Neural cell (in vitro differentiated cells): ENCODE data around the gene AGL. TPM values are rescaled to one million over a fixed set of nuclear protein-coding genes. Genes with fewer than 3 reads are reported as not detected.

Source experiments
- H2AFZ ChIP-seq: fragments of 200-600, 300-800 bp; sonication (generic), shearing (Covaris generic); 2 replicates; pipeline ENCODE4 v1.6.0; 2014; ENCODE audit warnings: low read depth, mild to moderate bottlenecking, antibody characterized with exemption, low read length, moderate library complexity
- H3F3A ChIP-seq: fragments of 200-600 bp; shearing (Covaris generic); 2 replicates; pipeline ENCODE4 v1.6.1; 2016; ENCODE audit warnings: mild to moderate bottlenecking, moderate library complexity, mixed read lengths, antibody characterized with exemption, low read length; ENCODE audit not compliant: insufficient read depth, poor library complexity, severe bottlenecking
- H3K27ac ChIP-seq: fragments of 200-600, 300-800 bp; sonication (generic), shearing (Covaris generic); 2 replicates; pipeline ENCODE4 v1.5.1; 2014; ENCODE audit warnings: mild to moderate bottlenecking, low read length, moderate library complexity
- H3K27me3 ChIP-seq: fragments of 300-800, 200-600 bp; sonication (generic), shearing (Covaris generic); 2 replicates; pipeline ENCODE4 v1.6.0; 2014; ENCODE audit warnings: mild to moderate bottlenecking, low read depth, low read length, moderate library complexity; ENCODE audit not compliant: insufficient read depth
- H3K36me3 ChIP-seq: fragments of 300-800, 200-600 bp; sonication (generic), shearing (Covaris generic); 2 replicates; pipeline ENCODE4 v1.5.1; 2014; ENCODE audit warnings: mild to moderate bottlenecking, antibody characterized with exemption, low read length, moderate library complexity; ENCODE audit not compliant: insufficient read depth
- H3K4me2 ChIP-seq: fragments of 300-800, 200-600 bp; sonication (generic), shearing (Covaris generic); 2 replicates; pipeline ENCODE4 v1.6.0; 2014; ENCODE audit warnings: mild to moderate bottlenecking, low read length
- H3K4me3 ChIP-seq: fragments of 300-800, 200-600 bp; sonication (generic), shearing (Covaris generic); 2 replicates; pipeline ENCODE4 v1.5.1; 2014; ENCODE audit warnings: mild to moderate bottlenecking, low read length, moderate library complexity
- H3K79me2 ChIP-seq: fragments of 200-600 bp; shearing (Covaris generic); replicated peaks from 2 replicates; pipeline ENCODE4 v1.6.0; 2014; ENCODE audit warnings: mild to moderate bottlenecking, low read length, moderate library complexity; ENCODE audit not compliant: insufficient read depth
- H3K9ac ChIP-seq: fragments of 300-800, 200-600 bp; sonication (generic), shearing (Covaris generic); 2 replicates; pipeline ENCODE4 v1.6.1; 2016; ENCODE audit warnings: mild to moderate bottlenecking, low read length, mixed read lengths
- H3K9me2 ChIP-seq: fragments of 200-600 bp; shearing (Covaris generic); 2 replicates; pipeline ENCODE4 v1.6.1; 2016; ENCODE audit warnings: mild to moderate bottlenecking, low read length, mixed read lengths; ENCODE audit not compliant: insufficient read depth
- H3K9me3 ChIP-seq: fragments of 200-600, 300-800 bp; sonication (generic), shearing (Covaris generic); 2 replicates; pipeline ENCODE4 v1.6.1; 2016; ENCODE audit warnings: mild to moderate bottlenecking, mixed run types, low read length, moderate library complexity, mixed read lengths
- H4K20me1 ChIP-seq: fragments of 200-600 bp; shearing (Covaris generic); 2 replicates; pipeline ENCODE4 v1.6.1; 2016; ENCODE audit warnings: mild to moderate bottlenecking, mixed run types; ENCODE audit not compliant: insufficient read depth
- EP300 ChIP-seq: fragments of 450-650 bp; conservative IDR thresholded peaks from 2 replicates; pipeline ENCODE4 v1.6.1; 2014; ENCODE audit warnings: antibody characterized with exemption, mild to moderate bottlenecking, moderate library complexity; ENCODE audit not compliant: poor library complexity, severe bottlenecking
- EZH2 ChIP-seq: fragments of 200-600, 300-800 bp; shearing (Covaris generic), sonication (generic); IDR thresholded peaks from 2 replicates; pipeline ENCODE4 v1.6.1; 2014; ENCODE audit warnings: antibody characterized with exemption, low read length, borderline replicate concordance, mild to moderate bottlenecking; ENCODE audit not compliant: insufficient read depth, poor library complexity, severe bottlenecking
- MXI1 ChIP-seq: fragments of 450-650 bp; conservative IDR thresholded peaks from 2 replicates; pipeline ENCODE4 v1.6.1; 2014; ENCODE audit warnings: antibody characterized with exemption, mild to moderate bottlenecking; ENCODE audit not compliant: poor library complexity, severe bottlenecking
- POLR2AphosphoS5 ChIP-seq: IDR thresholded peaks from 2 replicates; pipeline ENCODE4 v1.6.1; 2012
- RAD21 ChIP-seq: fragments of 450-650 bp; conservative IDR thresholded peaks from 2 replicates; pipeline ENCODE4 v1.6.1; 2014; ENCODE audit warnings: antibody characterized with exemption, mild to moderate bottlenecking, moderate library complexity
- SMC3 ChIP-seq: fragments of 450-650 bp; conservative IDR thresholded peaks from 2 replicates; pipeline ENCODE4 v1.6.1; 2014; ENCODE audit warnings: antibody characterized with exemption, mild to moderate bottlenecking, moderate library complexity; ENCODE audit not compliant: poor library complexity
- TAF1 ChIP-seq: IDR thresholded peaks from 2 replicates; pipeline ENCODE4 v1.6.1; 2012; ENCODE audit warnings: low read depth
- polyA plus RNA-seq: library from polyadenylated mRNA; depleted of rRNA; stranded (reverse); fragments of >200 nt; gene quantifications from 2 replicates; pipeline ENCODE4 v1.2.3, GENCODE V29; 2014
- TF ChIP-seq, protein P1 (sequence below): IDR thresholded peaks from 2 replicates; pipeline ENCODE4 v1.6.1; 2012; ENCODE audit warnings: borderline replicate concordance
- TF ChIP-seq, protein P2 (sequence below): fragments of 450-650 bp; IDR thresholded peaks from 2 replicates; pipeline ENCODE4 v1.5.1; 2014; ENCODE audit warnings: antibody characterized with exemption, mild to moderate bottlenecking, moderate library complexity; ENCODE audit not compliant: poor library complexity, severe bottlenecking

Gene AGL
- polyA plus RNA-seq, 1 donor from 2014 or later, result 17.7 TPM

GRCh38 chr1:99811075-99811474 is 39.1 kb upstream of the AGL start:
- H3K27me3 ChIP-seq, result no peaks in the 10 kb centered on the region
- no peaks in the 10 kb centered on the region for H3K79me2 ChIP-seq
- H3K9me3 ChIP-seq, result no peaks in the 10 kb centered on the region
- H3K4me2 ChIP-seq, result no peak overlapping the region
- H3K27ac ChIP-seq, result no peak overlapping the region
- H3K4me3 ChIP-seq, result no peak overlapping the region
- no peaks in the 10 kb centered on the region for H3K9me2 ChIP-seq
- no peaks in the 10 kb centered on the region for H4K20me1 ChIP-seq
- H3K36me3 ChIP-seq, result no peaks in the 10 kb centered on the region
- H3F3A ChIP-seq, result no peaks in the 10 kb centered on the region
- no peak overlapping the region for H3K9ac ChIP-seq
- no peak overlapping the region for H2AFZ ChIP-seq
- no peak for TF ChIP-seq POLR2AphosphoS5
- no peak for TF ChIP-seq TAF1
- TF ChIP-seq RAD21, result no peak
- TF ChIP-seq, protein P1, sequence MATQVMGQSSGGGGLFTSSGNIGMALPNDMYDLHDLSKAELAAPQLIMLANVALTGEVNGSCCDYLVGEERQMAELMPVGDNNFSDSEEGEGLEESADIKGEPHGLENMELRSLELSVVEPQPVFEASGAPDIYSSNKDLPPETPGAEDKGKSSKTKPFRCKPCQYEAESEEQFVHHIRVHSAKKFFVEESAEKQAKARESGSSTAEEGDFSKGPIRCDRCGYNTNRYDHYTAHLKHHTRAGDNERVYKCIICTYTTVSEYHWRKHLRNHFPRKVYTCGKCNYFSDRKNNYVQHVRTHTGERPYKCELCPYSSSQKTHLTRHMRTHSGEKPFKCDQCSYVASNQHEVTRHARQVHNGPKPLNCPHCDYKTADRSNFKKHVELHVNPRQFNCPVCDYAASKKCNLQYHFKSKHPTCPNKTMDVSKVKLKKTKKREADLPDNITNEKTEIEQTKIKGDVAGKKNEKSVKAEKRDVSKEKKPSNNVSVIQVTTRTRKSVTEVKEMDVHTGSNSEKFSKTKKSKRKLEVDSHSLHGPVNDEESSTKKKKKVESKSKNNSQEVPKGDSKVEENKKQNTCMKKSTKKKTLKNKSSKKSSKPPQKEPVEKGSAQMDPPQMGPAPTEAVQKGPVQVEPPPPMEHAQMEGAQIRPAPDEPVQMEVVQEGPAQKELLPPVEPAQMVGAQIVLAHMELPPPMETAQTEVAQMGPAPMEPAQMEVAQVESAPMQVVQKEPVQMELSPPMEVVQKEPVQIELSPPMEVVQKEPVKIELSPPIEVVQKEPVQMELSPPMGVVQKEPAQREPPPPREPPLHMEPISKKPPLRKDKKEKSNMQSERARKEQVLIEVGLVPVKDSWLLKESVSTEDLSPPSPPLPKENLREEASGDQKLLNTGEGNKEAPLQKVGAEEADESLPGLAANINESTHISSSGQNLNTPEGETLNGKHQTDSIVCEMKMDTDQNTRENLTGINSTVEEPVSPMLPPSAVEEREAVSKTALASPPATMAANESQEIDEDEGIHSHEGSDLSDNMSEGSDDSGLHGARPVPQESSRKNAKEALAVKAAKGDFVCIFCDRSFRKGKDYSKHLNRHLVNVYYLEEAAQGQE, result no peak
- no peak for TF ChIP-seq EP300
- no peak for TF ChIP-seq MXI1
- TF ChIP-seq EZH2, result no peak

GRCh38 chr1:99811747-99812146 is 38.4 kb upstream of the AGL start:
- no peak overlapping the region for H3K9ac ChIP-seq
- no peak overlapping the region for H2AFZ ChIP-seq
- TF ChIP-seq POLR2AphosphoS5, result no peak
- TF ChIP-seq TAF1, result no peak
- TF ChIP-seq, protein P2, sequence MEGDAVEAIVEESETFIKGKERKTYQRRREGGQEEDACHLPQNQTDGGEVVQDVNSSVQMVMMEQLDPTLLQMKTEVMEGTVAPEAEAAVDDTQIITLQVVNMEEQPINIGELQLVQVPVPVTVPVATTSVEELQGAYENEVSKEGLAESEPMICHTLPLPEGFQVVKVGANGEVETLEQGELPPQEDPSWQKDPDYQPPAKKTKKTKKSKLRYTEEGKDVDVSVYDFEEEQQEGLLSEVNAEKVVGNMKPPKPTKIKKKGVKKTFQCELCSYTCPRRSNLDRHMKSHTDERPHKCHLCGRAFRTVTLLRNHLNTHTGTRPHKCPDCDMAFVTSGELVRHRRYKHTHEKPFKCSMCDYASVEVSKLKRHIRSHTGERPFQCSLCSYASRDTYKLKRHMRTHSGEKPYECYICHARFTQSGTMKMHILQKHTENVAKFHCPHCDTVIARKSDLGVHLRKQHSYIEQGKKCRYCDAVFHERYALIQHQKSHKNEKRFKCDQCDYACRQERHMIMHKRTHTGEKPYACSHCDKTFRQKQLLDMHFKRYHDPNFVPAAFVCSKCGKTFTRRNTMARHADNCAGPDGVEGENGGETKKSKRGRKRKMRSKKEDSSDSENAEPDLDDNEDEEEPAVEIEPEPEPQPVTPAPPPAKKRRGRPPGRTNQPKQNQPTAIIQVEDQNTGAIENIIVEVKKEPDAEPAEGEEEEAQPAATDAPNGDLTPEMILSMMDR, result no peak
- no peak for TF ChIP-seq MXI1
- TF ChIP-seq EP300, result no peak
- TF ChIP-seq, protein P1, result no peak
- TF ChIP-seq SMC3, result no peak
- H3F3A ChIP-seq, result no peaks in the 10 kb centered on the region
- no peaks in the 10 kb centered on the region for H3K9me3 ChIP-seq
- H3K27me3 ChIP-seq, result no peaks in the 10 kb centered on the region
- H3K4me2 ChIP-seq, result no peak overlapping the region
- H3K9me2 ChIP-seq, result no peaks in the 10 kb centered on the region
- no peaks in the 10 kb centered on the region for H4K20me1 ChIP-seq
- no peaks in the 10 kb centered on the region for H3K36me3 ChIP-seq
- no peak overlapping the region for H3K4me3 ChIP-seq
- H3K79me2 ChIP-seq, result no peaks in the 10 kb centered on the region
- H3K27ac ChIP-seq, result no peak overlapping the region
